ENCODE data around the gene RAB11FIP4.

- no peak for TF ChIP-seq POLR2AphosphoS5 (IDR thresholded peaks at IDR 0.05; ENCODE audit: low read depth, low read length)
- TF ChIP-seq SIN3A (IDR thresholded peaks at IDR 0.05; ENCODE audit: borderline replicate concordance, insufficient read depth, low read depth, low read length): no peak
- TF ChIP-seq TCF7L2 (IDR thresholded peaks at IDR 0.05; ENCODE audit: low read depth, low read length): no peak
- no peak for TF ChIP-seq CTCF (IDR thresholded peaks at IDR 0.05)
- no peak for TF ChIP-seq REST (IDR thresholded peaks at IDR 0.05; ENCODE audit: insufficient read depth in 1 of 2, low read depth in 2 of 2, low read length in 1 of 2)
Observed at GRCh38 chr17:31417051-31417792, 25.7 kb downstream of the RAB11FIP4 start.
